IMR-90 (cell line): ENCODE measurements around the gene PTH2. TPM values are rescaled to one million over a fixed set of nuclear protein-coding genes. Genes with fewer than 3 reads are reported as not detected.
"Not testable (repeated sequence)": the region's sequence is repeated elsewhere in the genome, so short reads cannot be mapped to it uniquely, and the experiment has no call there.

ENCODE experiments used
- ATAC-seq: fragments of 200-7000 bp; cut with Tn5 transposase; 2 replicates; pipeline ENCODE4 v1.9.1; 2020; ENCODE audit warnings: low read depth, mild to moderate bottlenecking, moderate library complexity
- BruUV-seq: library from RNA; stranded (reverse); fragments of 400-500 nt; replicated peaks from 2 replicates; lab custom pipeline; 2021; lab: Mats Ljungman, UMichigan
- CTCF ChIA-PET: fragments of 300-600 bp; formaldehyde crosslinking; extraction: SDS; loops from one replicate; lab custom pipeline; 2021; ENCODE audit warnings: antibody characterized with exemption; lab: Yijun Ruan, JAX
- POLR2A ChIA-PET: fragments of 300-600 bp; sonication (Branson Sonifier 250); formaldehyde crosslinking; loops from one replicate; lab custom pipeline; 2022; ENCODE audit warnings: antibody characterized with exemption; ENCODE audit not compliant: unreplicated experiment; lab: Charles Lee
- DNase-seq: peaks from one replicate; pipeline ENCODE4 v3.0.0; 2013
- H2AFZ ChIP-seq: replicated peaks from 2 replicates; pipeline ENCODE3; 2013; ENCODE audit warnings: low read length, mild to moderate bottlenecking; ENCODE audit not compliant: poor library complexity
- H2AK5ac ChIP-seq: 2 replicates; pipeline ENCODE4 v1.6.1; 2013; ENCODE audit warnings: low read depth, low read length, inconsistent platforms
- H2AK9ac ChIP-seq: replicated peaks from 2 replicates; pipeline ENCODE3; 2013; ENCODE audit warnings: mild to moderate bottlenecking, low read depth, low read length, moderate library complexity; ENCODE audit not compliant: poor library complexity
- H2BK120ac ChIP-seq: 2 replicates; pipeline ENCODE4 v1.6.1; 2013; ENCODE audit warnings: low read depth, low read length, inconsistent platforms
- H2BK15ac ChIP-seq: 3 replicates; pipeline ENCODE4 v1.6.1; 2013; ENCODE audit warnings: low read depth, low read length, inconsistent platforms
- H2BK20ac ChIP-seq: 2 replicates; pipeline ENCODE4 v1.6.1; 2013; ENCODE audit warnings: low read depth, mild to moderate bottlenecking, inconsistent platforms, low read length, moderate library complexity
- H2BK5ac ChIP-seq: 2 replicates; pipeline ENCODE4 v1.6.1; 2013; ENCODE audit warnings: mild to moderate bottlenecking, low read depth, low read length, inconsistent platforms; ENCODE audit not compliant: poor library complexity, severe bottlenecking
- H3K14ac ChIP-seq: replicated peaks from 2 replicates; pipeline ENCODE4 v1.6.1; 2013; ENCODE audit warnings: low read depth, low read length, inconsistent platforms
- H3K18ac ChIP-seq: 2 replicates; pipeline ENCODE4 v1.6.1; 2013; ENCODE audit warnings: low read depth, low read length, control low read depth
- H3K23ac ChIP-seq: 2 replicates; pipeline ENCODE4 v1.6.1; 2013; ENCODE audit warnings: low read depth, low read length, inconsistent platforms
- H3K27ac ChIP-seq: 2 replicates; pipeline ENCODE4 v1.5.1; 2013; ENCODE audit warnings: mild to moderate bottlenecking, control low read depth, low read length; ENCODE audit not compliant: insufficient read depth
- H3K27me3 ChIP-seq: 2 replicates; pipeline ENCODE4 v1.6.1; 2013; ENCODE audit warnings: low read length; ENCODE audit not compliant: control insufficient read depth, insufficient read depth
- H3K36me3 ChIP-seq: 2 replicates; pipeline ENCODE4 v1.6.1; 2013; ENCODE audit warnings: low read length, mixed read lengths; ENCODE audit not compliant: control insufficient read depth, insufficient read depth
- H3K4ac ChIP-seq: 2 replicates; pipeline ENCODE4 v1.6.1; 2013; ENCODE audit warnings: low read depth, low read length, inconsistent platforms
- H3K4me1 ChIP-seq: 2 replicates; pipeline ENCODE4 v1.6.1; 2013; ENCODE audit warnings: low read length, mixed read lengths; ENCODE audit not compliant: control insufficient read depth, insufficient read depth
- H3K4me2 ChIP-seq: 2 replicates; pipeline ENCODE4 v1.6.1; 2013; ENCODE audit warnings: low read depth, mild to moderate bottlenecking, control low read depth, low read length, moderate library complexity
- H3K4me3 ChIP-seq: 2 replicates; pipeline ENCODE4 v1.5.1; 2013; ENCODE audit warnings: low read depth, mild to moderate bottlenecking, control low read depth, low read length, moderate library complexity; ENCODE audit not compliant: insufficient read depth
- H3K56ac ChIP-seq: 2 replicates; pipeline ENCODE4 v1.6.1; 2013; ENCODE audit warnings: low read length, inconsistent platforms; ENCODE audit not compliant: insufficient read depth; ENCODE audit errors: extremely low read depth
- H3K79me1 ChIP-seq, 2 experiments: 2 replicates each; pipeline ENCODE4 v1.6.1; 2013; ENCODE audit warnings: low read length in 2 of 2, inconsistent platforms in 1 of 2, low read depth in 1 of 2
- H3K9ac ChIP-seq: 2 replicates; pipeline ENCODE4 v1.6.1; 2013; ENCODE audit warnings: low read depth, low read length, control low read depth
- H3K9me1 ChIP-seq: 2 replicates; pipeline ENCODE4 v1.6.1; 2013; ENCODE audit warnings: low read length, inconsistent platforms; ENCODE audit not compliant: insufficient read depth
- H3K9me3 ChIP-seq: 2 replicates; pipeline ENCODE4 v1.6.1; 2013; ENCODE audit warnings: low read length; ENCODE audit not compliant: control insufficient read depth, insufficient read depth
- H4K20me1 ChIP-seq: 2 replicates; pipeline ENCODE4 v1.6.1; 2013; ENCODE audit warnings: low read length, inconsistent platforms; ENCODE audit not compliant: insufficient read depth
- H4K5ac ChIP-seq: 2 replicates; pipeline ENCODE4 v1.6.1; 2013; ENCODE audit warnings: mild to moderate bottlenecking, low read depth, low read length, control low read depth
- H4K8ac ChIP-seq, 2 experiments: 2 replicates each; pipeline ENCODE4 v1.6.1; 2013; ENCODE audit warnings: low read depth in 2 of 2, low read length in 2 of 2, control low read depth in 1 of 2, inconsistent platforms in 1 of 2
- H4K91ac ChIP-seq: 2 replicates; pipeline ENCODE4 v1.6.1; 2013; ENCODE audit warnings: low read depth, low read length, inconsistent platforms; ENCODE audit not compliant: insufficient read depth
- WGBS, 2 experiments: methylation state at CpG; one replicate each; pipeline versions ENCODE4 v1.1.5 to v1.1.7; 2013; ENCODE audit warnings: missing lambda C conversion rate in 2 of 2; ENCODE audit not compliant: insufficient read length in 1 of 2; ENCODE audit errors: extremely low coverage in 2 of 2; 5-methylcytosine and 5-hydroxymethylcytosine counted together
- dilution Hi-C: fragments of 300-500 bp; cut with HindIII; formaldehyde crosslinking; loops from one replicate; pipeline ENCODE4 v1.14.3; 2018; ENCODE audit warnings: low sequenced_read_pairs; ENCODE audit not compliant: unreplicated experiment
- in situ Hi-C: fragments of 300-500 bp; cut with MboI; formaldehyde crosslinking; loops from 3 replicates; pipeline ENCODE4 v1.14.3; 2019; ENCODE audit warnings: low sequenced_read_pairs, inconsistent platforms, mixed read lengths
- intact Hi-C: fragments of 100-400 bp; cut with micrococcal nuclease; formaldehyde crosslinking; loops from 2 replicates; pipeline ENCODE4 v1.10.0; 2022
- polyA plus RNA-seq, 3 experiments: library from polyadenylated mRNA; depleted of rRNA; stranded (reverse); fragments of >200 nt; gene quantifications; 2 replicates each; pipeline ENCODE4 v1.2.3, GENCODE V29; 2012; ENCODE audit warnings: low replicate concordance in 1 of 3
- total RNA-seq: library from RNA; depleted of rRNA; stranded (reverse); fragments of >200 nt; gene quantifications from 2 replicates; pipeline ENCODE4 v1.2.3, GENCODE V29; 2012; rRNA removed

Gene PTH2
- total and polyA plus RNA-seq, 2 of the 4 experiments (the other 2 are of a cell fraction) = not detected

GRCh38 chr19:49373174-49373573, 50.1 kb downstream of the PTH2 start:
- H2AFZ ChIP-seq, H4K91ac ChIP-seq, H2AK5ac ChIP-seq, H3K4ac ChIP-seq, H3K27ac ChIP-seq, ATAC-seq, DNase-seq, H3K4me3 ChIP-seq, H4K20me1 ChIP-seq, intact Hi-C loops, in situ Hi-C loops, H2AK9ac ChIP-seq, H3K79me1 ChIP-seq, H4K8ac ChIP-seq, BruUV-seq, H3K4me1 ChIP-seq, H3K9ac ChIP-seq, H3K9me1 ChIP-seq, H3K56ac ChIP-seq, POLR2A ChIA-PET, H3K36me3 ChIP-seq, H2BK15ac ChIP-seq, H3K14ac ChIP-seq, H3K4me2 ChIP-seq, H4K5ac ChIP-seq, H3K23ac ChIP-seq, H2BK5ac ChIP-seq, H2BK20ac ChIP-seq, dilution Hi-C loops, H3K18ac ChIP-seq, H2BK120ac ChIP-seq: not testable (repeated sequence)
- Histone ChIP-seq H3K27me3 (peaks cover 13% of the 10 kb centered on the region), H3K9me3 (peaks cover 26% of the 10 kb centered on the region)
- CTCF ChIA-PET = interaction anchor here (0.6 kb wide), 1 partner anchor 45 kb away, joined by 3 read pairs; no protein-coding TSS in a partner anchor
- WGBS, 2 experiments = 29% methylated on average over 1 of the region's 3 CpGs; no CpG with 5 or more reads in 1 of the 2 experiments

Other genes with a start within 250 kb of the PTH2 start
- gene SLC6A16, start 98.2 kb downstream of the PTH2 start, total RNA-seq = under 0.01 and 0.18 TPM in 2 replicates
- gene SLC6A16, start 98.2 kb downstream of the PTH2 start, polyA plus RNA-seq (2012; rRNA removed) = 0.76 and 0.89 TPM in 2 replicates
- gene CD37, start 88.0 kb downstream of the PTH2 start, total RNA-seq = not detected in 2 replicates
- not detected in 2 replicates for gene CD37, start 88.0 kb downstream of the PTH2 start, polyA plus RNA-seq (2012; rRNA removed)
- gene TEAD2, start 61.0 kb downstream of the PTH2 start, total RNA-seq = 30.8 and 31.7 TPM in 2 replicates
- 33.6 and 37.6 TPM in 2 replicates for gene TEAD2, start 61.0 kb downstream of the PTH2 start, polyA plus RNA-seq (2012; rRNA removed)
- not detected in 2 replicates for gene DKKL1, start 59.6 kb downstream of the PTH2 start, total RNA-seq
- 0.67 TPM in 2 replicates for gene DKKL1, start 59.6 kb downstream of the PTH2 start, polyA plus RNA-seq (2012; rRNA removed)
- gene KASH5, start 35.2 kb downstream of the PTH2 start, total RNA-seq = not detected in 2 replicates
- not detected in 2 replicates for gene KASH5, start 35.2 kb downstream of the PTH2 start, polyA plus RNA-seq (2012; rRNA removed)
- not detected in 2 replicates for gene GFY, start 1.9 kb upstream of the PTH2 start, total RNA-seq
- not detected in 2 replicates for gene GFY, start 1.9 kb upstream of the PTH2 start, polyA plus RNA-seq (2012; rRNA removed)
- not detected in 2 replicates for gene SLC17A7, start 18.1 kb upstream of the PTH2 start, total RNA-seq
- gene SLC17A7, start 18.1 kb upstream of the PTH2 start, polyA plus RNA-seq (2012; rRNA removed) = 0.03 TPM in 1 of 2 replicates, not detected in the other
- gene PIH1D1, start 28.4 kb upstream of the PTH2 start, total RNA-seq = 122 and 125 TPM in 2 replicates
- gene PIH1D1, start 28.4 kb upstream of the PTH2 start, polyA plus RNA-seq (2012; rRNA removed) = 76.8 and 77.9 TPM in 2 replicates
- 10.4 and 11.4 TPM in 2 replicates for gene ALDH16A1, start 29.8 kb upstream of the PTH2 start, total RNA-seq
- gene ALDH16A1, start 29.8 kb upstream of the PTH2 start, polyA plus RNA-seq (2012; rRNA removed) = 12.1 and 12.9 TPM in 2 replicates
- 0.56 and 0.90 TPM in 2 replicates for gene FLT3LG, start 50.8 kb upstream of the PTH2 start, total RNA-seq
- gene FLT3LG, start 50.8 kb upstream of the PTH2 start, polyA plus RNA-seq (2012; rRNA removed) = 8.3 and 10.2 TPM in 2 replicates
- 1,477 and 1,924 TPM in 2 replicates for gene RPL13A, start 64.2 kb upstream of the PTH2 start, total RNA-seq
- 2,069 and 2,840 TPM in 2 replicates for gene RPL13A, start 64.2 kb upstream of the PTH2 start, polyA plus RNA-seq (2012; rRNA removed)
- 3,436 and 3,623 TPM in 2 replicates for gene RPS11, start 73.0 kb upstream of the PTH2 start, total RNA-seq
- gene RPS11, start 73.0 kb upstream of the PTH2 start, polyA plus RNA-seq (2012; rRNA removed) = 5,513 and 6,961 TPM in 2 replicates
- gene FCGRT, start 89.2 kb upstream of the PTH2 start, total RNA-seq = 14.7 and 17.0 TPM in 2 replicates
- gene FCGRT, start 89.2 kb upstream of the PTH2 start, polyA plus RNA-seq (2012; rRNA removed) = 64.8 and 68.7 TPM in 2 replicates
- gene RCN3, start 104.6 kb upstream of the PTH2 start, total RNA-seq = 102 and 111 TPM in 2 replicates
- 116 and 119 TPM in 2 replicates for gene RCN3, start 104.6 kb upstream of the PTH2 start, polyA plus RNA-seq (2012; rRNA removed)
- 118 and 130 TPM in 2 replicates for gene NOSIP, start 157.1 kb upstream of the PTH2 start, total RNA-seq
- gene NOSIP, start 157.1 kb upstream of the PTH2 start, polyA plus RNA-seq (2012; rRNA removed) = 138 and 164 TPM in 2 replicates
- gene PRRG2, start 157.9 kb upstream of the PTH2 start, total RNA-seq = under 0.01 and 0.54 TPM in 2 replicates
- gene PRRG2, start 157.9 kb upstream of the PTH2 start, polyA plus RNA-seq (2012; rRNA removed) = 0.14 and 0.52 TPM in 2 replicates
- gene PRR12, start 167.7 kb upstream of the PTH2 start, total RNA-seq = 0.28 and 0.36 TPM in 2 replicates
- 4.0 and 4.1 TPM in 2 replicates for gene PRR12, start 167.7 kb upstream of the PTH2 start, polyA plus RNA-seq (2012; rRNA removed)
- 50.2 and 50.5 TPM in 2 replicates for gene RRAS, start 216.7 kb upstream of the PTH2 start, total RNA-seq
- 241 and 267 TPM in 2 replicates for gene RRAS, start 216.7 kb upstream of the PTH2 start, polyA plus RNA-seq (2012; rRNA removed)
- 2.2 and 3.1 TPM in 2 replicates for gene SCAF1, start 218.8 kb upstream of the PTH2 start, total RNA-seq
- 14.6 and 14.8 TPM in 2 replicates for gene SCAF1, start 218.8 kb upstream of the PTH2 start, polyA plus RNA-seq (2012; rRNA removed)
- gene IRF3, start 242.4 kb upstream of the PTH2 start, total RNA-seq = 37.2 and 39.6 TPM in 2 replicates
- 65.2 and 95.9 TPM in 2 replicates for gene IRF3, start 242.4 kb upstream of the PTH2 start, polyA plus RNA-seq (2012; rRNA removed)
- gene BCL2L12, start 242.5 kb upstream of the PTH2 start, total RNA-seq = 3.9 and 4.7 TPM in 2 replicates
- gene BCL2L12, start 242.5 kb upstream of the PTH2 start, polyA plus RNA-seq (2012; rRNA removed) = 32.6 and 51.4 TPM in 2 replicates